K562 (cell line): ENCODE data around the gene ITGB2. TPM values are rescaled to one million over a fixed set of nuclear protein-coding genes. Genes with fewer than 3 reads are reported as not detected.
A peak's percentile ranks its signal among the peaks of the same experiment; 100 is the strongest.

ENCODE experiments used
- BCL6 ChIP-seq: fragments of 250-450 bp; sonication (Bioruptor Pico); IDR thresholded peaks from 2 replicates; pipeline ENCODE4 v1.4.0; 2020
- CHD1 ChIP-seq: fragments of 200-600 bp; sonication (generic); IDR thresholded peaks from one replicate; pipeline ENCODE4 v1.6.1; 2012; ENCODE audit warnings: mild to moderate bottlenecking, moderate library complexity, low read length, inconsistent platforms
- CXXC5 ChIP-seq: fragments of 250-450 bp; sonication (Bioruptor Pico); IDR thresholded peaks from 2 replicates; pipeline ENCODE4 v1.8.0; 2022; ENCODE audit warnings: inconsistent platforms, mild to moderate bottlenecking, moderate library complexity
- EHMT2 ChIP-seq: fragments of 450-650 bp; IDR thresholded peaks from 2 replicates; pipeline ENCODE4 v1.6.1; 2018; ENCODE audit warnings: antibody characterized with exemption
- FOXJ2 ChIP-seq: fragments of 200-800 bp; sonication (Bioruptor generic); IDR thresholded peaks from 2 replicates; pipeline ENCODE4 v1.6.1; 2016; ENCODE audit warnings: missing genetic modification characterization, missing compliant biosample characterization
- GABPA ChIP-seq: fragments of 200-800 bp; sonication (Bioruptor generic); conservative IDR thresholded peaks from 2 replicates; pipeline ENCODE4 v1.6.1; 2016; ENCODE audit warnings: low read depth, missing genetic modification characterization, missing compliant biosample characterization
- GTF2E2 ChIP-seq: fragments of 200-800 bp; sonication (Bioruptor generic); IDR thresholded peaks from 2 replicates; pipeline ENCODE4 v1.6.1; 2016; ENCODE audit warnings: missing genetic modification characterization, missing compliant biosample characterization
- HSF4 ChIP-seq: fragments of 250-450 bp; sonication (Bioruptor Pico); IDR thresholded peaks from 2 replicates; pipeline ENCODE4 v2.1.2; 2022; ENCODE audit warnings: mild to moderate bottlenecking, moderate library complexity, borderline replicate concordance
- MTF1 ChIP-seq: fragments of 250-450 bp; sonication (Bioruptor Pico); IDR thresholded peaks from 2 replicates; pipeline ENCODE4 v1.9.0; 2021; ENCODE audit warnings: moderate library complexity, mild to moderate bottlenecking, inconsistent platforms, borderline replicate concordance
- NELFE ChIP-seq: IDR thresholded peaks from 2 replicates; pipeline ENCODE4 v1.6.1; 2011; ENCODE audit warnings: mild to moderate bottlenecking; ENCODE audit not compliant: insufficient read depth, insufficient read length
- NFRKB ChIP-seq: fragments of 450-650 bp; IDR thresholded peaks from 2 replicates; pipeline ENCODE4 v1.6.1; 2016; ENCODE audit warnings: low read depth
- NR4A1 ChIP-seq, 2 experiments: fragments of 250-450 bp in 1 of 2; fragments of 450-650 bp in 1 of 2; sonication (Bioruptor Pico) in 1 of 2; IDR thresholded peaks; 2 replicates each; pipeline versions ENCODE4 v1.4.0 to v1.6.1; 2016 to 2020; ENCODE audit warnings: mild to moderate bottlenecking in 2 of 2, missing compliant biosample characterization in 1 of 2, missing genetic modification characterization in 1 of 2, moderate library complexity in 1 of 2
- PHF21A ChIP-seq: fragments of 450-650 bp; IDR thresholded peaks from 2 replicates; pipeline ENCODE4 v1.6.1; 2017; ENCODE audit warnings: low read depth, borderline replicate concordance
- PHTF2 ChIP-seq: fragments of 250-450 bp; sonication (Bioruptor Pico); IDR thresholded peaks from 2 replicates; pipeline ENCODE4 v1.5.0; 2021; ENCODE audit warnings: mild to moderate bottlenecking
- TEAD4 ChIP-seq, 2 experiments: sonication (generic) in 1 of 2; formaldehyde crosslinking in 1 of 2; IDR thresholded peaks; 2 replicates each; pipeline versions ENCODE4 v1.6.1 to v1.8.0; 2012 to 2022; ENCODE audit warnings: borderline replicate concordance in 1 of 2, inconsistent platforms in 1 of 2, low read length in 1 of 2, mild to moderate bottlenecking in 1 of 2, missing genetic modification reagents in 1 of 2
- U2AF2 ChIP-seq: fragments of 200-400 bp; formaldehyde crosslinking; optimal IDR thresholded peaks from 2 replicates; pipeline ENCODE3; 2017; ENCODE audit warnings: low read depth, mild to moderate bottlenecking, low read length
- ZNF143 ChIP-seq: sonication (generic); formaldehyde crosslinking; IDR thresholded peaks from 2 replicates; pipeline ENCODE4 v1.9.0; 2022; ENCODE audit warnings: mild to moderate bottlenecking, missing genetic modification reagents
- polyA plus RNA-seq, 8 experiments: library from polyadenylated mRNA; depleted of rRNA in 4 of 8; stranded (reverse) in 5 of 8; unstranded in 3 of 8; fragments of >200 nt; fragmentation: Nextera tagmentation in 2 of 8; fragmentation: Illumina TruSeq in 1 of 8; extraction: Ambion mirVana in 2 of 8; extraction: Trizol in 1 of 8; gene quantifications; 2 replicates each; pipeline versions ENCODE4 v1.2.1 to v1.2.3, GENCODE V29; 2011 to 2014; ENCODE audit warnings: inconsistent platforms in 1 of 8, missing spikeins in 1 of 8
- total RNA-seq, 7 experiments: library from RNA; depleted of rRNA in 6 of 7; stranded (reverse); fragments of >200 nt in 6 of 7; fragmentation: Illumina TruSeq in 2 of 7; extraction: Trizol in 2 of 7; gene quantifications; 2 replicates each; pipeline versions ENCODE4 v1.2.1 to v1.2.3, GENCODE V29; 2011 to 2021; ENCODE audit warnings: low replicate concordance in 1 of 7
- TF ChIP-seq, protein P1 (sequence below): fragments of 250-450 bp; sonication (Bioruptor Pico); IDR thresholded peaks from 2 replicates; pipeline ENCODE4 v1.4.0; 2020
- TF ChIP-seq, protein P2 (sequence below): sonication (generic); formaldehyde crosslinking; IDR thresholded peaks from 2 replicates; pipeline ENCODE4 v1.4.0; 2020; ENCODE audit warnings: mild to moderate bottlenecking, missing genetic modification reagents
- TF ChIP-seq, protein P3 (sequence below): fragments of 450-650 bp; formaldehyde crosslinking; IDR thresholded peaks from 2 replicates; pipeline ENCODE4 v1.4.0; 2022; ENCODE audit warnings: missing genetic modification characterization
- TF ChIP-seq, protein P4 (sequence below): fragments of 250-450 bp; sonication (Bioruptor Pico); IDR thresholded peaks from 2 replicates; pipeline ENCODE4 v1.5.0; 2021; ENCODE audit warnings: mild to moderate bottlenecking, borderline replicate concordance

The ITGB2 gene
- total and polyA plus RNA-seq, 9 of the 15 experiments (the other 6 are each of a cell fraction or from before 2014, with no cell fraction given): 0.07 to 1.3 (median 0.51) TPM; not detected in 2

DNA sequence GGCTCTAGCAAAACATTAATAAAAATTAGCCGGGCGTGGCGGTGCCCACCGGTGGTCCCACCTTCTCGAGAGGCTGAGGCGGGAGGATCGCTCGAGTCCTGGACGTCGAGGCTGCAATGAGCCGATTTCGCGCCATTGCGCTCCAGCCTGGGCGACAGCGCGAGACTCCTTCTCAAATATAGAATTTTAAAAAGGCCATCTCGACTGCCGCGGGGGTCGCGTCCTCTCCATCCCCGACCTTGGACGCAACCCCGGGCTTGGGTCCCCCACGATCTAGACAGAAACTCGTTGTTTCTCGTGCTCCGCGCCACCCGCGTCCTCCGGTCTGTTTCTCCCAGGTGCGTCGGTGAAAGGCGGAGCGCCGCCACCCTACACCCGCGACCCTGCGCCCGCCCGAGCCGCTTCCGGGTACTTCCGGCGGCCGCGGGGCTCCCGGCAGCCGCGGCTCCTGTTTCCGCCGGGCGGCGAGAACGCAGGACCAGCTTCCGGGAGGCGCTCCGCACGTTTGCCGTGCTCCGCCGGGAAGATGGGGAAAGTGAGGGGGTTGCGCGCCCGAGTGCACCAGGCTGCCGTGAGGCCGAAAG lies 18.9 kb upstream of the ITGB2 start, which contains the start of gene SLX9 (continued):
- TF ChIP-seq TEAD4 (IDR thresholded peaks at IDR 0.05; ENCODE audit: low read length) (no peak), TEAD4 (CRISPR knock-in tag; IDR thresholded peaks at IDR 0.05; ENCODE audit: borderline replicate concordance) (no peak), CHD1 (no peak), NELFE (no peak), NFRKB (peak; percentile 82), U2AF2 (no peak), HSF4 (no peak), ZNF143 (CRISPR knock-in tag) (no peak), CXXC5 (CRISPR knock-in tag) (peak; percentile 99), MTF1 (CRISPR knock-in tag) (0 out of 2 replicates have a peak, but pooled peaks have one; percentile 9), FOXJ2 (tag) (peak; percentile 50; the same call in 1 of the 2 replicates), GABPA (peak; percentile 100), PHF21A (peak; percentile 91), EHMT2 (0 out of 2 replicates have a peak, but pooled peaks have one; percentile 34), NR4A1 (CRISPR knock-in tag; IDR thresholded peaks at IDR 0.05) (peak; percentile 88), NR4A1 (tag; IDR thresholded peaks at IDR 0.05) (0 out of 2 replicates have a peak, but pooled peaks have one; percentile 29), BCL6 (CRISPR knock-in tag) (no peak), GTF2E2 (tag) (peak; percentile 98), PHTF2 (CRISPR knock-in tag) (no peak)
- TF ChIP-seq, protein P1, sequence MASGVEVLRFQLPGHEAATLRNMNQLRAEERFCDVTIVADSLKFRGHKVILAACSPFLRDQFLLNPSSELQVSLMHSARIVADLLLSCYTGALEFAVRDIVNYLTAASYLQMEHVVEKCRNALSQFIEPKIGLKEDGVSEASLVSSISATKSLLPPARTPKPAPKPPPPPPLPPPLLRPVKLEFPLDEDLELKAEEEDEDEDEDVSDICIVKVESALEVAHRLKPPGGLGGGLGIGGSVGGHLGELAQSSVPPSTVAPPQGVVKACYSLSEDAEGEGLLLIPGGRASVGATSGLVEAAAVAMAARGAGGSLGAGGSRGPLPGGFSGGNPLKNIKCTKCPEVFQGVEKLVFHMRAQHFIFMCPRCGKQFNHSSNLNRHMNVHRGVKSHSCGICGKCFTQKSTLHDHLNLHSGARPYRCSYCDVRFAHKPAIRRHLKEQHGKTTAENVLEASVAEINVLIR: peak; percentile 65; the same call in 1 of the 2 replicates
- TF ChIP-seq, protein P2, sequence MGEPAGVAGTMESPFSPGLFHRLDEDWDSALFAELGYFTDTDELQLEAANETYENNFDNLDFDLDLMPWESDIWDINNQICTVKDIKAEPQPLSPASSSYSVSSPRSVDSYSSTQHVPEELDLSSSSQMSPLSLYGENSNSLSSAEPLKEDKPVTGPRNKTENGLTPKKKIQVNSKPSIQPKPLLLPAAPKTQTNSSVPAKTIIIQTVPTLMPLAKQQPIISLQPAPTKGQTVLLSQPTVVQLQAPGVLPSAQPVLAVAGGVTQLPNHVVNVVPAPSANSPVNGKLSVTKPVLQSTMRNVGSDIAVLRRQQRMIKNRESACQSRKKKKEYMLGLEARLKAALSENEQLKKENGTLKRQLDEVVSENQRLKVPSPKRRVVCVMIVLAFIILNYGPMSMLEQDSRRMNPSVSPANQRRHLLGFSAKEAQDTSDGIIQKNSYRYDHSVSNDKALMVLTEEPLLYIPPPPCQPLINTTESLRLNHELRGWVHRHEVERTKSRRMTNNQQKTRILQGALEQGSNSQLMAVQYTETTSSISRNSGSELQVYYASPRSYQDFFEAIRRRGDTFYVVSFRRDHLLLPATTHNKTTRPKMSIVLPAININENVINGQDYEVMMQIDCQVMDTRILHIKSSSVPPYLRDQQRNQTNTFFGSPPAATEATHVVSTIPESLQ: 0 out of 2 replicates have a peak, but pooled peaks have one; percentile 40
- TF ChIP-seq, protein P3, sequence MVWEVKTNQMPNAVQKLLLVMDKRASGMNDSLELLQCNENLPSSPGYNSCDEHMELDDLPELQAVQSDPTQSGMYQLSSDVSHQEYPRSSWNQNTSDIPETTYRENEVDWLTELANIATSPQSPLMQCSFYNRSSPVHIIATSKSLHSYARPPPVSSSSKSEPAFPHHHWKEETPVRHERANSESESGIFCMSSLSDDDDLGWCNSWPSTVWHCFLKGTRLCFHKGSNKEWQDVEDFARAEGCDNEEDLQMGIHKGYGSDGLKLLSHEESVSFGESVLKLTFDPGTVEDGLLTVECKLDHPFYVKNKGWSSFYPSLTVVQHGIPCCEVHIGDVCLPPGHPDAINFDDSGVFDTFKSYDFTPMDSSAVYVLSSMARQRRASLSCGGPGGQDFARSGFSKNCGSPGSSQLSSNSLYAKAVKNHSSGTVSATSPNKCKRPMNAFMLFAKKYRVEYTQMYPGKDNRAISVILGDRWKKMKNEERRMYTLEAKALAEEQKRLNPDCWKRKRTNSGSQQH (CRISPR knock-in tag): peak; percentile 91
- TF ChIP-seq, protein P4, sequence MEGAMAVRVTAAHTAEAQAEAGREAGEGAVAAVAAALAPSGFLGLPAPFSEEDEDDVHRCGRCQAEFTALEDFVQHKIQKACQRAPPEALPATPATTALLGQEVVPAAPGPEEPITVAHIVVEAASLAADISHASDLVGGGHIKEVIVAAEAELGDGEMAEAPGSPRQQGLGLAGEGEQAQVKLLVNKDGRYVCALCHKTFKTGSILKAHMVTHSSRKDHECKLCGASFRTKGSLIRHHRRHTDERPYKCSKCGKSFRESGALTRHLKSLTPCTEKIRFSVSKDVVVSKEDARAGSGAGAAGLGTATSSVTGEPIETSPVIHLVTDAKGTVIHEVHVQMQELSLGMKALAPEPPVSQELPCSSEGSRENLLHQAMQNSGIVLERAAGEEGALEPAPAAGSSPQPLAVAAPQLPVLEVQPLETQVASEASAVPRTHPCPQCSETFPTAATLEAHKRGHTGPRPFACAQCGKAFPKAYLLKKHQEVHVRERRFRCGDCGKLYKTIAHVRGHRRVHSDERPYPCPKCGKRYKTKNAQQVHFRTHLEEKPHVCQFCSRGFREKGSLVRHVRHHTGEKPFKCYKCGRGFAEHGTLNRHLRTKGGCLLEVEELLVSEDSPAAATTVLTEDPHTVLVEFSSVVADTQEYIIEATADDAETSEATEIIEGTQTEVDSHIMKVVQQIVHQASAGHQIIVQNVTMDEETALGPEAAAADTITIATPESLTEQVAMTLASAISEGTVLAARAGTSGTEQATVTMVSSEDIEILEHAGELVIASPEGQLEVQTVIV (CRISPR knock-in tag): no peak
